HG03159 (cell line): ENCODE data around the gene HERPUD1.
"Not testable (repeated sequence)": the region's sequence is repeated elsewhere in the genome, so short reads cannot be mapped to it uniquely, and the experiment has no call there.

ENCODE experiments used
- ATAC-seq: cut with Tn5 transposase; IDR thresholded peaks from one replicate; pipeline ENCODE4 v1.9.1; 2021; ENCODE audit warnings: mild to moderate bottlenecking, moderate library complexity; ENCODE audit not compliant: unreplicated experiment

The HERPUD1 gene

DNA sequence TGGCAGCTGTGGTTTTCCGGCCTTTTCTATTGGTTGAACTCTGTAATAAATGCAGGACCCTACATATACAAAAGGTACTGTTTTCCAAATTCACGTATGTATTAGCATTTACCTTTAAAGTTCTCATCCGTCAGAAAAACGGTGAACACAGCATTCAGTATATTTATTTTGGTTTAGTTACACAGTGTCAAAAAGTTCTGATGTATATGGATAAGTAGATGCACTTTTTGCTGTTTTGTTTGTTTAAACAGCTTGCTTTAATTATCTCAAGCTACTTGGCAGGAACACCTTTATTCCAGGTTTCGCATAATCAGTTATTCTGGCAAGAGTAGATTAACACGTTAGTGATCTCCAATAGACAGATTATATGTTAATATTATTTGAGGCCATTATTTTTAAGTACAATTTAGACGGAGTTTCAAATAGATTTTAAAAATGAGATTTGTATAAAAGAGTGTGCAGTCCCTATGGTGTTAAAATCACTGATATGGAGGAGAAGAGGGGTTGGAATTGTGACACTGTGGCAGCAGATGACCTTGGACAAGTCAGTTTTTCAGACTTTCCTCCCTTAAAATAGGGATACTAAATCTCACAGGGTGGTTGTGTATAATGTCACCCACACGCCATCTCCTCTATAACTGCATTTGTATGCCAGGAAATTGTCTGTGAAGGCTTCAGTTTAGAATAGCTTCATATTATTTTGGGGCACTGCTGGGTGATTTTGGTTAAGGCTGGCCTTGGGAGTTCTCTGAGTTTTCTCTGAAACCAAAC is 2.1 kb downstream of the HERPUD1 start:
- no peak for ATAC-seq

GRCh38 chr16:56934599-56935145 is 2.7 kb downstream of the HERPUD1 start:
- not testable (repeated sequence) for ATAC-seq

GRCh38 chr16:56935201-56935600 is 3.3 kb downstream of the HERPUD1 start:
- ATAC-seq, result no peak

- ATAC-seq, result no peak
These were observed 4.5 kb downstream of the HERPUD1 start for GRCh38 chr16:56936491-56936890.

DNA sequence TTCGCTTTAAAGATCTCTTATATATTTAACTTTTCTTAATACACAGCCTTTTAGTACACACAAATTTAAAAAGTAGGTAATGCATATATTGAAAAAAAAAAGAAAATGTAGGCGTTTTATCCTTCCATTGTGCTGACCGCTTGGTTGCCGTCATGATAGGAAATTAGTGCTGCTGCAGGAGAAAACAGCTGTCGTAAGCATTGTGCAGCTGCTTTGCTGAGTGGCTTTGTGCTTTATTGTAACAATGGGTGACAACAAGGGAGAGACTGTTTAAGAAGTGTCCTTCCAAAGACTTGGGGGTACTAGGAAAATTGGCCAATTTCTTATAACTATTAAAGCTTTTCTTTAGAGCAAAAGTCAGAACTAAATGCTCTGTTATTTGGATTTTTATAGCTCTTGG is 5.0 kb downstream of the HERPUD1 start:
- no peak for ATAC-seq

- ATAC-seq, result no peak
These were observed 6.9 kb downstream of the HERPUD1 start for GRCh38 chr16:56938664-56939513.

GRCh38 chr16:56939801-56940200 is 7.9 kb downstream of the HERPUD1 start:
- ATAC-seq, result no peak

- no peak for ATAC-seq
These were observed 9.2 kb downstream of the HERPUD1 start for GRCh38 chr16:56941092-56941491.

GRCh38 chr16:56941856-56942331 is 10.0 kb downstream of the HERPUD1 start:
- no peak for ATAC-seq

- no peak for ATAC-seq
These were observed 11.9 kb downstream of the HERPUD1 start for GRCh38 chr16:56943761-56944375.

GRCh38 chr16:56944954-56945839 is 13.3 kb downstream of the HERPUD1 start:
- no peak for ATAC-seq

- ATAC-seq, result no peak
These were observed 14.0 kb downstream of the HERPUD1 start for GRCh38 chr16:56945847-56946527.

DNA sequence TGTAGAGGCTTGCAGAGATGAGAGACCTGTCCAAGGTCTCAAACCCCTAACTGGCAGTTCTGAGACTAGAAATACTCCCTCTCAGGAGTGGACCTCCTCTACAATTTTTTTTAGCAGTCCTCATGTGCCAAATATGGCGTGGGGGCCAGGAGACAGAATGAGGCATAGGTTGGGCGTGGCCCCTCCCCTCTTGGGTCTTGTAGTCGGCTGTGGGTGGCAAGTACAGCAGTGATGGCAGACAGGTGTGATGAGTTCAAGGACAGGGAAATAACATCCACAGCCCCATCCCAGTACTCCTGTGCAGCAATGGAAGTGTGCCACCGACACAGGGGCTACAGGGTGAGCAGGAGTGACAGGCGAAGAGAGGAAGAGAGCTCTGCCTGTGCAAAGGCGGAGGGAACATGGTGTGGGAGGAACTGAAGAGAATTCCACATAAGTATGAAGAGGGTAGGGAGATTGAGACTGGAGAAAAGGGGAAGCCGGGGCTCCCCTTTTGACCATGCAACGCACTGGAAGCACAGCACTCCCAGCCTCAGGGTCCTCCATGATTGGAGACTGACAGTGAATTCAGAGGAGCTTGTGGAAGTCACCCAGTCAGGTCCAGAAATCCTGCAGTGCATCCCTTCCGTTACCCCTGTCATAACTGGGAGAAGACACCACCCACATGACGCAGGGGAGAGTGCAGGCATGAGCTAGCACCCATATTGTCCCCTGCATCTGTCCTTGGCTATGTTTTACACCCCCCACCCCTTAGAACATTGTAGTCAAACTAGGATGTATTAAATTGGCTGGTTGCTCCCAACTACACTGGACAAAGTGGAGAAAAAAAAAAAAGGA is 15.0 kb downstream of the HERPUD1 start:
- no peak for ATAC-seq

GRCh38 chr16:56947604-56947995 is 15.7 kb downstream of the HERPUD1 start:
- no peak for ATAC-seq

DNA sequence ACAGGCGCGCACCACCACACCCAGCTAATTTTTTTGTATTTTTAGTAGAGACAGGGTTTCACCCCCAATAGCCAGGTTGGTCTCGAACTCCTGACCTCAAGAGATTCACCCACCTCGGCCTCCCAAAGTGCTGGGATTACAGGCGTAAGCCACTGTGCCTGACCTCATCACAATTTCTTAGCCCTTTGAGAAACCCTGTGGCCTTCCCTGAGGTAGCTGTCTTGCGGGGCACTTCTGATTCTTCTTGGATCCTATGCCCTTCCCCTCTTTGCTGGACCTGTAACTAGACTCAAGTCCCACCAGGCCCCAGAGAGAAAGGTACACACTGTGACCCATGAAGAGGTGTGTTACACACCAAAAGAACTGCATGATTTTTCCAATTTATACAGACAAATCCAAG is 16.3 kb downstream of the HERPUD1 start:
- ATAC-seq, result no peak

- ATAC-seq, result no peak
These were observed 18.1 kb downstream of the HERPUD1 start for GRCh38 chr16:56950051-56950450.

DNA sequence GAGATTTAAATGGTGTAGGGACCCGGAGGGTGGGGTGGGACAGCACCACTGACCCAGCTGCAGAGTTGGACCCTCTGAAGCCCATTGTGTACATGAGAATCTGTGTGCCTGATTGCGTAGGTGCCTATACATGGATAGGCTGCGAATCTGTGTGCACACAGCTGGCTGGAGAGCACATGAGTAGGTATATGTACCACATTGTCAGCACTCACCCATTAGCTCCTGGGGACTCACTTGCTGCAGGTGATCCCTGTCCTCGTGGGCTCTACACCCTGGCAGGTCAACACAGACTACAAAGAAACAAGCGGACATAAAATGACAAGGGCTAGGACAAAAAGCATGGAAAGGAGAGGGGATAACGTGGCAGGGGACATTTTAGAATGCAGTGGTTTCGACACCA is 18.5 kb downstream of the HERPUD1 start:
- no peak for ATAC-seq

GRCh38 chr16:56950881-56951771 is 19.2 kb downstream of the HERPUD1 start:
- ATAC-seq, result peak; percentile 59
